ENCODE results near the gene PEX14.
A peak's percentile ranks its signal among the peaks of the same experiment; 100 is the strongest.

PEX14 gene

GRCh38 chr1:10646347-10646861, 171.7 kb downstream of the PEX14 start:
- H3K27ac ChIP-seq (replicated peaks): no peak overlapping the region
- peak; percentile 5 to 13 for DNase-seq (ENCODE audit: low read depth in 1 of 2, low spot score in 1 of 2)

GRCh38 chr1:10647414-10648170, 172.8 kb downstream of the PEX14 start:
- TF ChIP-seq POLR2AphosphoS5 (IDR thresholded peaks at IDR 0.05; ENCODE audit: low read depth) (no peak), REST (IDR thresholded peaks at IDR 0.05; ENCODE audit: insufficient replicate concordance, low read depth) (no peak), GABPA (IDR thresholded peaks at IDR 0.05; ENCODE audit: low read depth) (no peak), SPI1 (IDR thresholded peaks at IDR 0.05; ENCODE audit: borderline replicate concordance, low read depth) (no peak), CTCF (IDR thresholded peaks at IDR 0.05; ENCODE audit: insufficient read depth, low read length) (no peak)
- Histone ChIP-seq H3K27me3 (ENCODE audit: insufficient read depth, poor library complexity, severe bottlenecking) (no peaks in the 10 kb centered on the region), H3K27ac (replicated peaks) (no peak overlapping the region), H3K4me3 (replicated peaks; ENCODE audit: insufficient read depth, low read length) (no peak overlapping the region)
- DNase-seq (ENCODE audit: low read depth in 1 of 2, low spot score in 1 of 2): no peak

More at GRCh38 chr1:10646347-10646861, 171.7 kb downstream of the PEX14 start:
- Histone ChIP-seq H3K4me3 (replicated peaks; ENCODE audit: insufficient read depth, low read length) (no peak overlapping the region), H3K27me3 (ENCODE audit: insufficient read depth, poor library complexity, severe bottlenecking) (peaks cover 2% of the 10 kb centered on the region)
- TF ChIP-seq REST (IDR thresholded peaks at IDR 0.05; ENCODE audit: insufficient replicate concordance, low read depth) (no peak), CTCF (IDR thresholded peaks at IDR 0.05; ENCODE audit: insufficient read depth, low read length) (no peak), GABPA (IDR thresholded peaks at IDR 0.05; ENCODE audit: low read depth) (no peak), SPI1 (IDR thresholded peaks at IDR 0.05; ENCODE audit: borderline replicate concordance, low read depth) (no peak), POLR2AphosphoS5 (IDR thresholded peaks at IDR 0.05; ENCODE audit: low read depth) (no peak)

GRCh38 chr1:10648689-10649516, 174.2 kb downstream of the PEX14 start:
- TF ChIP-seq GABPA (IDR thresholded peaks at IDR 0.05; ENCODE audit: low read depth): no peak
- peak; percentile 98 for TF ChIP-seq REST (IDR thresholded peaks at IDR 0.05; ENCODE audit: insufficient replicate concordance, low read depth)
- no peaks in the 10 kb centered on the region for H3K27me3 ChIP-seq (ENCODE audit: insufficient read depth, poor library complexity, severe bottlenecking)
- peak in 1 of 2 experiments; percentile 13 for DNase-seq (ENCODE audit: low read depth in 1 of 2, low spot score in 1 of 2)
- no peak overlapping the region for H3K4me3 ChIP-seq (replicated peaks; ENCODE audit: insufficient read depth, low read length)
- no peak overlapping the region for H3K27ac ChIP-seq (replicated peaks)

Measured in HL-60 (cell line).